GM12878 (cell line): ENCODE results near the gene DNAH17. TPM values are rescaled to one million over a fixed set of nuclear protein-coding genes. Genes with fewer than 3 reads are reported as not detected.

ENCODE experiments used
- ATAC-seq: fragments of 200-7000 bp; cut with Tn5 transposase; 3 replicates; pipeline ENCODE4 v1.9.1; 2020; ENCODE audit warnings: mild to moderate bottlenecking, moderate library complexity
- BruUV-seq: library from RNA; stranded (reverse); fragments of 400-500 nt; replicated peaks from 2 replicates; lab custom pipeline; 2021; lab: Mats Ljungman, UMichigan
- CTCF ChIA-PET: fragments of 300-600 bp; sonication (Branson Sonifier 250); formaldehyde crosslinking; extraction: SDS; loops from one replicate; lab custom pipeline; 2021; ENCODE audit warnings: inconsistent platforms; lab: Yijun Ruan, JAX
- POLR2A ChIA-PET: fragments of 350-600 bp; formaldehyde crosslinking; extraction: SDS; loops from one replicate; lab custom pipeline; 2021; ENCODE audit warnings: inconsistent platforms; lab: Charles Lee
- RAD21 ChIA-PET: fragments of 300-600 bp; sonication (Branson Sonifier 250); formaldehyde crosslinking; loops from one replicate; lab custom pipeline; 2023; ENCODE audit warnings: antibody characterized with exemption; ENCODE audit not compliant: unreplicated experiment; lab: Charles Lee
- SMC1A ChIA-PET: fragments of 300-600 bp; sonication (Branson Sonifier 250); formaldehyde crosslinking; loops from one replicate; lab custom pipeline; 2023; ENCODE audit not compliant: unreplicated experiment, uncharacterized antibody; lab: Charles Lee
- DNase-seq: peaks from one replicate; pipeline ENCODE4 v3.0.0-alpha.2; 2011; ENCODE audit warnings: low read depth, low spot score
- FAIRE-seq: peaks from 3 replicates; lab custom pipeline; 2011; peaks lifted over from hg19 to GRCh38; lab: Jason Lieb, UNC
- H2AFZ ChIP-seq: 2 replicates; pipeline ENCODE4 v1.6.0; 2011; ENCODE audit warnings: low read depth, low read length, control low read depth; ENCODE audit not compliant: control insufficient read depth
- H3K27ac ChIP-seq: 2 replicates; pipeline ENCODE4 v1.5.1; 2011; ENCODE audit warnings: control low read depth; ENCODE audit not compliant: control insufficient read depth, insufficient read depth
- H3K27me3 ChIP-seq, 2 experiments: replicated peaks in 1 of 2; 2 replicates each; pipeline versions ENCODE4 v1.6.0 to v1.6.1; 2011; ENCODE audit warnings: low read length in 1 of 2; ENCODE audit not compliant: control insufficient read depth in 2 of 2, insufficient read depth in 2 of 2
- H3K36me3 ChIP-seq, 2 experiments: 2 replicates each; pipeline ENCODE4 v1.5.1; 2011; ENCODE audit warnings: low read length in 1 of 2; ENCODE audit not compliant: control insufficient read depth in 2 of 2, insufficient read depth in 2 of 2
- H3K4me1 ChIP-seq: 2 replicates; pipeline ENCODE4 v1.6.1; 2011; ENCODE audit warnings: mild to moderate bottlenecking, low read length, moderate library complexity, mixed read lengths; ENCODE audit not compliant: control insufficient read depth, insufficient read depth
- H3K4me2 ChIP-seq: 2 replicates; pipeline ENCODE4 v1.6.0; 2011; ENCODE audit warnings: control low read depth; ENCODE audit not compliant: control insufficient read depth, insufficient read depth
- H3K4me3 ChIP-seq: fragments of 200-600 bp; sonication (generic); 2 replicates; pipeline ENCODE4 v1.5.1; 2016
- H3K79me2 ChIP-seq: 2 replicates; pipeline ENCODE4 v1.6.0; 2011; ENCODE audit warnings: low read length; ENCODE audit not compliant: control insufficient read depth, insufficient read depth
- H3K9ac ChIP-seq: 2 replicates; pipeline ENCODE4 v1.8.0; 2011; ENCODE audit warnings: low read length, control low read depth, mixed read lengths; ENCODE audit not compliant: control insufficient read depth, insufficient read depth
- H3K9me3 ChIP-seq: replicated peaks from 3 replicates; pipeline ENCODE4 v1.5.1; 2011; ENCODE audit warnings: mild to moderate bottlenecking, low read length; ENCODE audit not compliant: control insufficient read depth, insufficient read depth
- H4K20me1 ChIP-seq: 2 replicates; pipeline ENCODE4 v1.6.0; 2011; ENCODE audit not compliant: control insufficient read depth, insufficient read depth
- GABPA ChIP-seq: IDR thresholded peaks from 2 replicates; pipeline ENCODE4 v1.6.1; 2014; ENCODE audit warnings: antibody characterized with exemption, low read depth, mild to moderate bottlenecking, inconsistent platforms
- HCFC1 ChIP-seq: fragments of 150-350 bp; IDR thresholded peaks from 2 replicates; pipeline ENCODE4 v1.6.1; 2014; ENCODE audit warnings: low read length
- KDM1A ChIP-seq: fragments of 200-600 bp; sonication (generic); IDR thresholded peaks from 2 replicates; pipeline ENCODE4 v1.6.1; 2016; ENCODE audit warnings: borderline replicate concordance
- NFXL1 ChIP-seq: fragments of 450-650 bp; IDR thresholded peaks from 2 replicates; pipeline ENCODE4 v1.6.1; 2017; ENCODE audit warnings: antibody characterized with exemption, mild to moderate bottlenecking, borderline replicate concordance
- POU2F2 ChIP-seq: IDR thresholded peaks from 3 replicates; pipeline ENCODE4 v1.6.1; 2011; ENCODE audit warnings: low read depth, mild to moderate bottlenecking, low read length, borderline replicate concordance
- RB1 ChIP-seq: fragments of 450-650 bp; formaldehyde crosslinking; IDR thresholded peaks from 2 replicates; pipeline ENCODE4 v1.6.1; 2017; ENCODE audit warnings: mild to moderate bottlenecking, borderline replicate concordance
- ZZZ3 ChIP-seq: IDR thresholded peaks from 2 replicates; pipeline ENCODE4 v1.6.1; 2011; ENCODE audit warnings: low read depth; ENCODE audit not compliant: control insufficient read depth, insufficient read length
- WGBS: methylation state at CpG from one replicate; pipeline ENCODE4 v1.1.6; 2016; ENCODE audit warnings: low lambda C conversion rate; ENCODE audit not compliant: insufficient replicate concordance, insufficient coverage; ENCODE audit errors: missing lambda C conversion rate; 5-methylcytosine and 5-hydroxymethylcytosine counted together
- in situ Hi-C: fragments of 300-500 bp; cut with MboI; formaldehyde crosslinking; loops from 9 replicates; pipeline ENCODE4 v1.14.3; 2018; ENCODE audit warnings: mixed read lengths
- intact Hi-C: fragments of 100-400 bp; cut with micrococcal nuclease; formaldehyde crosslinking; loops from one replicate; pipeline ENCODE4 v1.14.2; 2022; ENCODE audit not compliant: unreplicated experiment
- polyA plus RNA-seq, 11 experiments: library from polyadenylated mRNA; depleted of rRNA in 4 of 11; unstranded in 6 of 11; stranded (reverse) in 5 of 11; fragments of >200 nt; fragmentation: Nextera tagmentation in 4 of 11; fragmentation: Illumina TruSeq in 1 of 11; extraction: Ambion mirVana in 4 of 11; extraction: Trizol in 1 of 11; gene quantifications; 1 replicate in 1 of 11; 2 replicates in 10 of 11; pipeline versions ENCODE4 v1.2.1 to v1.2.3, GENCODE V29; 2011 to 2016; ENCODE audit warnings: inconsistent platforms in 2 of 11, missing spikeins in 2 of 11, low read depth in 1 of 11
- total RNA-seq, 4 experiments: library from RNA; depleted of rRNA in 3 of 4; stranded (reverse); fragments of >200 nt in 3 of 4; fragmentation: Illumina TruSeq in 1 of 4; extraction: Trizol in 1 of 4; gene quantifications; 2 replicates each; pipeline versions ENCODE4 v1.2.1 to v1.2.3, GENCODE V29; 2013 to 2021

DNAH17 gene
- total and polyA plus RNA-seq, 10 of the 15 experiments (the other 5 are each of a cell fraction or from before 2014, with no cell fraction given): 0.16 to 2.9 (median 0.56) TPM

- no peaks in the 10 kb centered on the region for H3K79me2 ChIP-seq
- H3K27me3 ChIP-seq: no peaks in the 10 kb centered on the region
- RAD21 ChIA-PET: interaction anchor here (0.7 kb wide), 1 partner anchor 1672 kb away, joined by 4 read pairs; no protein-coding TSS in a partner anchor
- H3K36me3 ChIP-seq: no peaks in the 10 kb centered on the region
- WGBS: 55% methylated on average over 4 of the region's 4 CpGs
- no peak overlapping the region for H3K9ac ChIP-seq
- no peak for DNase-seq
- BruUV-seq: no TSS peak
- no peak overlapping the region for H3K4me3 ChIP-seq
- no peaks in the 10 kb centered on the region for H4K20me1 ChIP-seq
- H2AFZ ChIP-seq: no peak overlapping the region
- no peak overlapping the region for H3K27ac ChIP-seq
- SMC1A ChIA-PET: no interaction called here
- no peak for ATAC-seq
- CTCF ChIA-PET: interaction anchor here (0.7 kb wide), 1 partner anchor 16 kb away, joined by 3 read pairs; no protein-coding TSS in a partner anchor
- TF ChIP-seq RB1: no peak
- TF ChIP-seq KDM1A: no peak
- no peak for TF ChIP-seq NFXL1
- TF ChIP-seq ZZZ3: no peak
- TF ChIP-seq HCFC1: no peak
- no peak for TF ChIP-seq POU2F2
- no peak for TF ChIP-seq GABPA
- TF ChIP-seq, all 136 proteins: peak for 0
- POLR2A ChIA-PET: interaction anchor here (0.6 kb wide), 1 partner anchor 1379 kb away, joined by 13 read pairs; no protein-coding TSS in a partner anchor
- FAIRE-seq: no peak
- no peaks in the 10 kb centered on the region for H3K9me3 ChIP-seq
- intact Hi-C loops: no loop called here
- no peak overlapping the region for H3K4me2 ChIP-seq
- in situ Hi-C loops: no loop called here
- no peaks in the 10 kb centered on the region for H3K4me1 ChIP-seq
Measured at GRCh38 chr17:78512976-78513375, 64.2 kb downstream of the DNAH17 start.
